ENCODE results near the gene PTPRM.

The PTPRM gene

GRCh38 chr18:8290913-8291312 is 723.8 kb downstream of the PTPRM start:
- no peak for DNase-seq (ENCODE audit: low read depth)
- H3K4me3 ChIP-seq (ENCODE audit: low read depth, low read length): no peak overlapping the region

DNA sequence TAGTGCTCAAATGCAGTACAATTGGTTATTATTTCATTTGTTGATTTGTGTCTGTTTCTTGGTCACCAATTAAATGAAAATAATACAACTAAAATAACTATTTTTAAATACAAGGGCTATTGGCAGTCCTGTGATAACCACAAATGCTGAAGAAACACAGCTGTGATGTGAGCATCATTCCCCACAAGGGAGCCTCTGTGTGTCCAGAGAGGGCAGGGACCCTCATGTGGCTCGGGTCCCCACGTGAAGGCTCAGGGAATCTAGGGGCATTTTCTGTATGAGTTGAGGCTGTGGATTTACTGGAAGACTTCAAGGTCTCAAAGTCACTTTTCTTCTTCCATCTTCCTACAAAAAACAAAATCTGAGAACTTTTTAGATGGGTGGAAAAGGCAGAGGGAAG is 726.1 kb downstream of the PTPRM start:
- no peak overlapping the region for H3K4me3 ChIP-seq (ENCODE audit: low read depth, low read length)
- DNase-seq (ENCODE audit: low read depth): no peak

DNA sequence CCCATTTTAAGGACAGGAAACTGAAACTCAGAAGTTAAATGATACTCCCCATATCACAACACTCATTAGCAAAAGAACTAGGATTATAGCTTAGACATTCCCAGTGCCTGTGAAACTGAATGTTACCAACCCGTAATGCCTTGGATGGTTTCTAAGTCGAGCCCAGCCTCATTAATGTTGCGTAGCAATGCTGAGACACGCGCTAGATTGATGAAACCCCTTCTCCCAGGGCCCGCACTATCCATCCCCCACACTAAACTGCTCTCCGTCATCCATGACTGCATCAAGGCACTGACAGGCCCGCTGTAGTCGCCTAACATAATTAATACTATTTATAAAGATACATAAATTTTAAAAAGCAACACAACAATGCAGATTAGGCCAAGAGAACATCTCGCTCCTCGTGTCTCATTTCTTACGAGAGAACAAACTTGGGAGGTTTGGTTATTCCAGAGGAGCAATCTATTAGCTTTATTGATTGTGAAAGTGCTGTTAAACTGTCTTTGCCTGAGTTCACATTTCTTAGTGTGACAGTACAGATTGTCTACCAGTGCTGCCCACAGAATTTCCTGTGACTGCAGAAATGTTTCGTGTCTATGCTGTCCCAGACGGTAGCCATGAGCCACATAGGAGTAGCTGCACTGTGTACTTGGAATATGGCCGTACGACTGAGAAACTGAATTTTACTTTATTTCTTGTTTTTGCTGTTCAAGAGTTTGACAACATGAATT is 729.9 kb downstream of the PTPRM start:
- DNase-seq (ENCODE audit: low read depth): no peak
- no peak overlapping the region for H3K4me3 ChIP-seq (ENCODE audit: low read depth, low read length)

GRCh38 chr18:8298186-8298585 is 731.1 kb downstream of the PTPRM start:
- no peak for DNase-seq (ENCODE audit: low read depth)
- no peak overlapping the region for H3K4me3 ChIP-seq (ENCODE audit: low read depth, low read length)

GRCh38 chr18:8299054-8299980 is 732.2 kb downstream of the PTPRM start:
- H3K4me3 ChIP-seq (ENCODE audit: low read depth, low read length): no peak overlapping the region
- no peak for DNase-seq (ENCODE audit: low read depth)

DNA sequence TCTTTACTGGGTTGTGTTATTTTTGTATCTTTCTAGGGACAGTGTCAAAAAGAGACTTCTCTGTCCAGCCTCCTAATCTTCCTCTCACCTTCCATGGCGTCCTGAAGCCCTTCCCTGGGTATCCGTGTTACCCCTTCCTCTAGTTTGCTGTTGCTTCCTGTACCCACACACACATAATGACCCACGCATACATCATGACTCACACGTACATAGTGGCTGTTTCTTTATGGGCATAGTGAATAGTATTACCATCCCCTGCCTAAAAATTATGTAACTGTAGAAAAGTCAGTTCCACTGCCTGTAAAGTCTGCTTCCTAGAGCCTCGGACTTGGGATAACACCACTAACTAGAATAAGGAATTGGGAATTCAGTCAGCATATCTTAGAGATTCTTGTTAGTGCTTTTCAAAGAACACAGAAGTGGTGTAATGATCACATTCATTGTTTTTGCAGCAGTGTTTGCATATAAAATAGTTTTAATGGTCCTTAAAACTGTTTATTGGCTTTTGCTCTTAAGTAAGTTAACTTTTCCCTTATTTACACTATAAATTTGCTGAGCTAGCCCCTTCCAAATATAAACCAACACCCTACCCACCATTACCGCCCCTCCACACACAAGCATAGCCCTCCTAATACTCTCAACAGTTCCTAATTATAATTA is 733.8 kb downstream of the PTPRM start:
- no peak for DNase-seq (ENCODE audit: low read depth)
- no peak overlapping the region for H3K4me3 ChIP-seq (ENCODE audit: low read depth, low read length)

GRCh38 chr18:8301427-8302172 is 734.5 kb downstream of the PTPRM start:
- DNase-seq (ENCODE audit: low read depth): no peak
- no peak overlapping the region for H3K4me3 ChIP-seq (ENCODE audit: low read depth, low read length)

GRCh38 chr18:8303151-8303755 is 736.1 kb downstream of the PTPRM start:
- no peak overlapping the region for H3K4me3 ChIP-seq (ENCODE audit: low read depth, low read length)
- DNase-seq (ENCODE audit: low read depth): no peak

- DNase-seq (ENCODE audit: low read depth): no peak
- no peak overlapping the region for H3K4me3 ChIP-seq (ENCODE audit: low read depth, low read length)
These were observed 740.8 kb downstream of the PTPRM start for GRCh38 chr18:8307960-8308359.

DNA sequence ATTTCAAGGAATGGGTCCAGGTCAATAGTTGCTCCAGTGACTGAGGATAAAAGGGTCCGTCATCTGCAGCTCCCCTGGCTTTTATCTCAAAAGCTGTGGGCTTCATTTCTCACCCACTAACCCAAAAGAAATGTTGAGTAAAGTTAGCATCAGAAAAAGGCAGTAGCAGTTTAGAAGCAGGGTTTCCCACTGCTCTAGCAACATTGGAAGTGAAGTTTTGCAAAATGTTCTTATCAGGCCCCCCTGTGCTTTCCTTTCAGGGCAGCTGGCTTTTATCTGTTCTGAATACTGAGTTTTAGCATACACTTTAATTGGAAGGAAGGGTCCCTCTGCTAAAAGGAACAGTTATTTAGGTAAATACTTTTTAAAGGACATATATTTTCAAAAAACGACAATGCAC is 745.9 kb downstream of the PTPRM start:
- no peak overlapping the region for H3K4me3 ChIP-seq (ENCODE audit: low read depth, low read length)

GRCh38 chr18:8314124-8314523 is 747.0 kb downstream of the PTPRM start:
- no peak for DNase-seq (ENCODE audit: low read depth)
- H3K4me3 ChIP-seq (ENCODE audit: low read depth, low read length): no peak overlapping the region

More for the DNA sequence above, 745.9 kb downstream of the PTPRM start:
- DNase-seq (ENCODE audit: low read depth): no peak

DNA sequence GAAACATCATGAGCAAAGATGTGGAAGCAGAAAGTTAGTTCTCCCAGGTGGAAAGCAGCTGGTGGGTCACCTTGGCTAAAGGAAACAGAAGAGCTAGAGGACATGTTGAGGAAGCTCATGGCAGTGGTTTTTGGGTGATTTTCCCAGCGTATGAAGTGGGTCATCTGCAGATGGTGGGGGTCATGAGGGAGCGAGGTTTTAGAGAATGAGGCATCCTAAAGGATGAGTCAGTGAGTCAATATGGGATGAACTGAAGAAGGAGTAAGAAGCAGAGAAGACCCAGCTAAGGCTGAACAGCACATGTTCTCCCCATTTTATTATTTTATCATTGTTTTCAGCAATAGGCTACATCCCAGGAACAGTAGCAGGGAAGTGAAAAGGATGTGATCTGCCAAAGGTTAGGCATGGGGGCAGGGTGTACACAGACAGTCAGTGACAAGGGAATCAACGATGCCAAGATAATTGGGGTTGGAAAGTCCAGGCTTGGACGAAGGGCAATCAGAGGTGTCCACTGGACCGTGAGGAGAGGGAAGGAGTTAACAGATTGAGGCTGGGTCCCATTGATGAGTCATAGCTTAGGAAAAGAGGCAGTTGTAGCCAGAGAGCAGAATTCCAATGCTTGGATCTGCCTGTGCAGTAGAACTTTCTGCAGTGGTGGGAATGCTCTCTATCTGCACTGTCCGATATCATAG is 752.8 kb downstream of the PTPRM start:
- no peak for DNase-seq (ENCODE audit: low read depth)
- no peak overlapping the region for H3K4me3 ChIP-seq (ENCODE audit: low read depth, low read length)

GRCh38 chr18:8322486-8322885 is 755.4 kb downstream of the PTPRM start:
- no peak for DNase-seq (ENCODE audit: low read depth)
- no peak overlapping the region for H3K4me3 ChIP-seq (ENCODE audit: low read depth, low read length)

- DNase-seq (ENCODE audit: low read depth): no peak
- no peak overlapping the region for H3K4me3 ChIP-seq (ENCODE audit: low read depth, low read length)
These were observed 757.4 kb downstream of the PTPRM start for GRCh38 chr18:8324343-8325065.

DNA sequence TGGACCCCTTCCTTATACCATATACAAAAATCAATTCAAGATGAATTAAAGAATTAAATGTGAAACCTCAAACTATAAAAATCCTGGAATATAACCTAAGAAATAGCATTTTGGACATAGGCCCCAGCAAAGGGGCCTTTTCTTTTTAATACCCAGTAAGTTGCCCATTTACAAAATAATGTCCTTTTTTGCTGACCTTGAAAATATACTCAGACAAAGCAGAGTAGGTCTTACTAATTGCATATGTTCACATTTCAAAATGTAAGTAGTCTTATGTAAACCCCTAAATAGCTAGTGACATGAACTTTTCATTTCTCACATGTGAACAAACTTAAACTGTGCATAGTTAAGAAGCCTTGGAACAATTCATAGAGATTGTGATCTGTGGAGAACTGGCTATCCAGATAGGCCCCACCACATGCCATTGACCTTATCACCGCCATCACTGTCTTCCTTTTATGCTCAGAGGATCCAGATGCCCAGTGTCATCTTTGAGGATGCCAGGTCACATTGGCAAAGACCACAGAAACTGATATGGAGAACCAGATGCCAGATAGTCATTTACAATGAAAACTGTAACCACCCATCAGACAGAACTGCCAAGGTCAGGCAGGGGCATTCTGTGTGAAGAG is 759.8 kb downstream of the PTPRM start:
- no peak for DNase-seq (ENCODE audit: low read depth)
- H3K4me3 ChIP-seq (ENCODE audit: low read depth, low read length): no peak overlapping the region

DNA sequence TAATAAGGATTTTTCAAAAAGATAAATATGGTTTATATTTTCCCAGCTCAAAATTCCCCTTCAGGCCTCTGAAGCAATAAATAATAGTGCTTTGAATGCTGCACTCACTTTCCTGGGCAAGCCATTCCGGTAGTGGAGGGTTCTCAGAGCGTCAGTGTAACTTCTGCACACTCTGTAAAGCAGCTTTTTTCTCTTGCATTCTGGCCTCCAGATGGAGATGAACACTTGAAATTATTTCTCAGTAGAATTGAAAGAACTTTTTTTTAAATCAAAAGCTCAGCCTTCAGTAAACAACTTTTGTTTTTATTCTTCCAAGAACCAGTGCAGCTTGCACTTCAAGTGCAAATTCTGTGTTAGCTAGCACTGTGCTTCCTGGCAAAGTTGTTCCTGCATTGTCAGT is 761.0 kb downstream of the PTPRM start:
- no peak overlapping the region for H3K4me3 ChIP-seq (ENCODE audit: low read depth, low read length)
- no peak for DNase-seq (ENCODE audit: low read depth)

DNA sequence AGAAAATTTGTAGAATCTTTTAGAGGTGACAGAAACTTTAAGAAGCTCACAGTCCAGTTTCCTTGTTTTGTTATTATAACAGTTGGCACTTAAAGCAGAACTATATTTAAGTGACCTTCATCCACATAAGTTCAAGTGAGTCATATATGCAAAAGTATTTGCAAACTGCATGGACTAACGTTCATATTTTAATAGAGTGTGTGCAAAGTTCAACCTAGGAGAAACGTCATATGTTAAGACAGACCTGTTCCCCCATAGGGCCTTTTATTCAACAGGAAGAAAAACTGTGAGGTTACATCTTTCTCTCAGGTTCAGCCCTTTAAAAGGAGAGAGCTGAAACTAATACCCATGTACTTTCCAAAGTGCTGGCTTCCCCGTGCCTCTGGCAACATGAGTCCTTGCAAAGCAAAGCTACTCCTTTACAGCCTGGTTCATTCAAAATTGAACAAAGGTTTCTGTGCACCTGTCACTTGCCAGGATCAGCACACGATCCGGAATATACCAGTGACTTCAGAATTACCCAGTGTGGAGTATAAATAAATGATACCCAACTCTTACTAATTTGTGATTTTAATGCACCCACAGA is 762.2 kb downstream of the PTPRM start:
- H3K4me3 ChIP-seq (ENCODE audit: low read depth, low read length): no peak overlapping the region
- peak; percentile 46 for DNase-seq (ENCODE audit: low read depth)
